ENCODE data around the gene MED12L. TPM values are rescaled to one million over a fixed set of nuclear protein-coding genes. Genes with fewer than 3 reads are reported as not detected.
"Not testable (repeated sequence)": the region's sequence is repeated elsewhere in the genome, so short reads cannot be mapped to it uniquely, and the experiment has no call there.

The MED12L gene
- total RNA-seq, 6 experiments from 2014 or later = 0.05 to 0.64 (median 0.13) TPM; not detected in 1

DNA sequence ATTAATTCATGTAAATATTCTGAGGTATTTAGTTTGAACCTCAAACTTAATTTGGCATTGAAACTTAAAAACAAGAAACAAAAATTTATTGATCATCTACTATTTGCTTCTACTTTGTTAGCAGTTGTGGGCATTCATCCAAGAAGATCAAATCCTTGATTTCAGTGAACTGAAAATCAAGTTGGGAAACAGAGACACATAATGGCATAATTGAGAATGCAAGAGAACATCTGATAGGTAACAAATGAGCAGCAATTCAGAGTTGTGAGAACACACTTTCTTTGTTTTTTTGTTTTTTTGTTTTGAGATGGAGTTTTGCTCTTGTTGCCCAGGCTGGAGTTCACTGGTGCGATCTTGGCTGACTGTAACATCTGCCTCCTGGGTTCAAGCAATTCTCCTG lies 33.9 kb upstream of the MED12L start:
- TF ChIP-seq, protein P1, sequence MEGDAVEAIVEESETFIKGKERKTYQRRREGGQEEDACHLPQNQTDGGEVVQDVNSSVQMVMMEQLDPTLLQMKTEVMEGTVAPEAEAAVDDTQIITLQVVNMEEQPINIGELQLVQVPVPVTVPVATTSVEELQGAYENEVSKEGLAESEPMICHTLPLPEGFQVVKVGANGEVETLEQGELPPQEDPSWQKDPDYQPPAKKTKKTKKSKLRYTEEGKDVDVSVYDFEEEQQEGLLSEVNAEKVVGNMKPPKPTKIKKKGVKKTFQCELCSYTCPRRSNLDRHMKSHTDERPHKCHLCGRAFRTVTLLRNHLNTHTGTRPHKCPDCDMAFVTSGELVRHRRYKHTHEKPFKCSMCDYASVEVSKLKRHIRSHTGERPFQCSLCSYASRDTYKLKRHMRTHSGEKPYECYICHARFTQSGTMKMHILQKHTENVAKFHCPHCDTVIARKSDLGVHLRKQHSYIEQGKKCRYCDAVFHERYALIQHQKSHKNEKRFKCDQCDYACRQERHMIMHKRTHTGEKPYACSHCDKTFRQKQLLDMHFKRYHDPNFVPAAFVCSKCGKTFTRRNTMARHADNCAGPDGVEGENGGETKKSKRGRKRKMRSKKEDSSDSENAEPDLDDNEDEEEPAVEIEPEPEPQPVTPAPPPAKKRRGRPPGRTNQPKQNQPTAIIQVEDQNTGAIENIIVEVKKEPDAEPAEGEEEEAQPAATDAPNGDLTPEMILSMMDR (IDR thresholded peaks at IDR 0.05) = no peak
- Mint-ChIP-seq H3K27me3 (ENCODE audit: insufficient read depth) (peaks cover 2% of the 10 kb centered on the region), H3K4me1 (ENCODE audit: low read depth) (no peaks in the 10 kb centered on the region), H3K4me3 (no peak overlapping the region), H3K36me3 (ENCODE audit: low read depth) (no peaks in the 10 kb centered on the region), H3K27ac (no peak overlapping the region), H3K9me3 (no peaks in the 10 kb centered on the region)
- DNase-seq = no peak

DNA sequence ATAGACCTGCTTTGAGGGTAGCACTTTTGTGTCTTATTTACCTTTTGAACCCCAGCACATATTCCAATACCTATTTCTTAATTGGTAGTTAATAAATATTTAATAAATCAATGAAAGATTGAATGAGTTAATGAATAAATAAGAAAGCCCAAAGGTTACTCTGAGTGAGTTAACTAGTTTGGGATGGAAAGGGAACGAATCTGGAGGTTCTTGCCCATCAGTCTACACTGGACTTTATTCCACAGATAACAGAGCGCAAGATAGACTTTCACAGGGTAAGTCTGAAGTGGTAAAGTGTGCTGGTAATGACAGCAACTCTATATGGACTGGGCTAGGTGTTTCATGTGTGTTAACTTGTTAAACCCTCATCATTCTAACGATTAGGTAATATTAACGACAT lies 33.1 kb upstream of the MED12L start:
- no peaks in the 10 kb centered on the region for H3K36me3 Mint-ChIP-seq (ENCODE audit: low read depth)
- H3K4me3 Mint-ChIP-seq = no peak overlapping the region
- H3K4me1 Mint-ChIP-seq (ENCODE audit: low read depth) = no peaks in the 10 kb centered on the region
- peaks cover 2% of the 10 kb centered on the region for H3K27me3 Mint-ChIP-seq (ENCODE audit: insufficient read depth)
- no peaks in the 10 kb centered on the region for H3K9me3 Mint-ChIP-seq
- H3K27ac Mint-ChIP-seq = no peak overlapping the region
- TF ChIP-seq, protein P1 (IDR thresholded peaks at IDR 0.05) = no peak
- DNase-seq = no peak

DNA sequence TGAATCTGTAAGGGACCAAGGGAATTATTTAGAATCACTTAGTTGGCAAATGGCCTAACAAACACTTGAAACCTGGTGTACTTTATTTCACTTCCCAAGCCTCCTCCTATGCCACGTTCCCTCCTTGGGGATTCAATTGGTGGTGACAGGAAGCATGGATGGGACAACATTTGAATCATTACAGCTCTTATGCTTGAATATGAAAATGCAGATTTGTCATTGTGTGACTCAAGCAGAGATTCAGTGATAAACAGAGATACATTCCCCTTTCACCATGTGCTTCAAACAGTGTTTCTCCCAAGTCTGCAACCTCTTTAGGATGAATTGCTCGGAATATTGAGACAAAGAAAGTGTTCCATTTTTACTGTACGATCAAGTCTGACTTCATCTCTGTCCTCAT lies 32.7 kb upstream of the MED12L start:
- Mint-ChIP-seq H3K36me3 (ENCODE audit: low read depth) (no peaks in the 10 kb centered on the region), H3K27ac (no peak overlapping the region), H3K4me1 (ENCODE audit: low read depth) (no peaks in the 10 kb centered on the region), H3K9me3 (no peaks in the 10 kb centered on the region), H3K4me3 (no peak overlapping the region), H3K27me3 (ENCODE audit: insufficient read depth) (peaks cover 2% of the 10 kb centered on the region)
- TF ChIP-seq, protein P1 (IDR thresholded peaks at IDR 0.05) = no peak
- DNase-seq = no peak

DNA sequence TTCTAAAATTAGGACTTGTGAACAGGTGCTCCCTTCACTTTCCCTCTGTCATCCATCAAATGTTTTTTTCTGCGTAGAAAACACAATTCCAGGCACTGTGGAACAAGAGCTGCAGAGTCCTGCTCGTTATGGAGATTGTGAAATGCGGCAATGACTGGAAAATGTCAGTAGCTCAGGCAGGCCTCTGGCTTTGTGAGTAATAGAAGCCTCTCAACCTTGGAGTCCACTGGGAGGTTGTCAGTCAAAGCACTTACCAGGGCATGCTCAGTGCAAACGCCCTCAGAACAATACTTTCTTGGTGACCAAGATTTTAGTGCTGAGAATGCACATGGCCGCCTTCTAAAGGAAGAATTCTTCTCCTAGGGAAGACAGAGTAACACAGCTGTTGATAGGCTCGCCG lies 26.7 kb upstream of the MED12L start:
- H3K27ac Mint-ChIP-seq = no peak overlapping the region

DNA sequence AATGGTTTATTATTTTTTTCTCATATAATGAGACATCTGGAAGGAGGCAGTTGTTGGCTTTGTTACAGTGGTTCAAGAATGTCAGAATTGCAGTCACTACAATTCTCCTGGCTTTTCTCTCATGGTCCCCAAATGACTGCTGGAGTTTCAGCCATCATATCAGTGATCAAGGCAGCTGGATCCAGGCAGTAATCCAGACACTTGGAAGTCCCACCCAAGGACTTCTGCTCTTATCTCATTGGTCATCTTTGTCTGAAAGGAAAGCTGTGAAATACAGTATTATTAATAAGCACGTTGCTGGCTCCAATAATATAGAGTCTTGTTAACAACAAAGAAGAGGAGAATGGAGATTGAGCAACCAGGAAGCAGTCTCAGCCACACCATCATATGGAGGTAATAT lies 22.9 kb upstream of the MED12L start:
- Mint-ChIP-seq H3K4me1 (ENCODE audit: low read depth) (no peaks in the 10 kb centered on the region), H3K36me3 (ENCODE audit: low read depth) (no peaks in the 10 kb centered on the region), H3K9me3 (no peaks in the 10 kb centered on the region), H3K27ac (no peak overlapping the region), H3K4me3 (no peak overlapping the region), H3K27me3 (ENCODE audit: insufficient read depth) (peaks cover 17% of the 10 kb centered on the region)
- TF ChIP-seq, protein P1 (IDR thresholded peaks at IDR 0.05) = no peak
- DNase-seq = no peak

More for the DNA sequence above, 26.7 kb upstream of the MED12L start:
- Mint-ChIP-seq H3K9me3 (no peaks in the 10 kb centered on the region), H3K4me3 (no peak overlapping the region), H3K36me3 (ENCODE audit: low read depth) (no peaks in the 10 kb centered on the region), H3K4me1 (ENCODE audit: low read depth) (no peaks in the 10 kb centered on the region), H3K27me3 (ENCODE audit: insufficient read depth) (peaks cover 10% of the 10 kb centered on the region)
- TF ChIP-seq, protein P1 (IDR thresholded peaks at IDR 0.05) = no peak
- no peak for DNase-seq

DNA sequence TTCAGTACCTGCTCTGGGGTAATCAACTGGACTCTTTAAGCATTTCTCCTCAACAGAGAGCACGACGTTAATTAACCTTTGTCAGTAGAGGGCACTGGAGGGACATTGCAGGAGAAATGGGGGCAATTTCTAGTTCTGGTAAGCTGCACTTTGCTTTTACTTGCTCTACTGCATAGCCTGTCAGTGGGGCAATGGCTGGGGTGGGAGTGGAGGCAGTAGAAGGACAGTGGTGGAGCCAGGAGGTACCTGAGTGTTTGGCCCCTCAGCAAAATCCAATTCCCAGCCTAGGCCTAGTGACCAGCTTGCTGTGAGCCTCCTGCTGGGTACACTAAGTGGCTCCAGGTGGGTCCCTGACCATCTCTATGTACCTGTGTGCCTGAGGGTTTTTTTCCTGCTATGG lies 18.3 kb upstream of the MED12L start:
- Mint-ChIP-seq H3K27me3 (ENCODE audit: insufficient read depth) (peaks cover 12% of the 10 kb centered on the region), H3K9me3 (no peaks in the 10 kb centered on the region), H3K4me1 (ENCODE audit: low read depth) (no peaks in the 10 kb centered on the region), H3K4me3 (no peak overlapping the region), H3K36me3 (ENCODE audit: low read depth) (no peaks in the 10 kb centered on the region), H3K27ac (no peak overlapping the region)
- no peak for DNase-seq
- TF ChIP-seq, protein P1 (IDR thresholded peaks at IDR 0.05) = no peak

DNA sequence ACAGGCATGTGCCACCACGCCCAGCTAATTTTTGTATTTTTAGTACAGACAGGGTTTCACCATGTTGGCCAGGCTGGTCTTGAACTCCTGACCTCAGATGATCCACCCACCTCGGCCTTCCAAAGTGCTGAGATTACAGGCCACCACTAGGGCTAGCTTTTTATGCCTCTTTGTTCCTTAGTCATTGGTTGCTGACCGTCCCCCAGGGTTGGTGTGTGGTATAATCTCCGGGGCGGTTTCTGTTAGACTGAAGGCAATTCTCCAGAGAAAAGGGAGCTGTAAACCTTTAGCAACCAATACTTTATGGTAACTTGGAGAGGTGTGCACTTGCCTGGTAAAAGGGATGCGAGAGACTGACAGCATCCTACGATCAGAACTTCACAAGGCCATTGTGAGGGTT lies 12.6 kb upstream of the MED12L start:
- H3K4me1 Mint-ChIP-seq (ENCODE audit: low read depth); H3K27ac Mint-ChIP-seq; H3K36me3 Mint-ChIP-seq (ENCODE audit: low read depth); H3K27me3 Mint-ChIP-seq (ENCODE audit: insufficient read depth); DNase-seq; H3K4me3 Mint-ChIP-seq; H3K9me3 Mint-ChIP-seq: not testable (repeated sequence)
